ENCODE results near the gene ADAM29.
"Not testable (repeated sequence)": the region's sequence is repeated elsewhere in the genome, so short reads cannot be mapped to it uniquely, and the experiment has no call there.

The ADAM29 gene

GRCh38 chr4:174996079-174996478, 77.9 kb downstream of the ADAM29 start:
- H3K27me3 ChIP-seq (ENCODE audit: control insufficient read depth, insufficient read depth, low read length) = no peaks in the 10 kb centered on the region

GRCh38 chr4:174999407-174999806, 81.2 kb downstream of the ADAM29 start:
- Histone ChIP-seq H3K4me3 (ENCODE audit: low read depth, low read length) (no peak overlapping the region), H3K4me2 (ENCODE audit: low read length) (no peak overlapping the region), H3K36me3 (ENCODE audit: control insufficient read depth, insufficient read depth, low read length) (no peaks in the 10 kb centered on the region), H3K9ac (no peak overlapping the region), H3K27me3 (ENCODE audit: control insufficient read depth, insufficient read depth, low read length) (no peaks in the 10 kb centered on the region), H3K79me2 (no peaks in the 10 kb centered on the region), H3K9me3 (ENCODE audit: control insufficient read depth, low read length) (no peaks in the 10 kb centered on the region), H2AFZ (no peak overlapping the region), H3K27ac (no peak overlapping the region), H3K4me1 (no peaks in the 10 kb centered on the region)
- TF ChIP-seq CTCF (IDR thresholded peaks at IDR 0.05) = no peak

More at GRCh38 chr4:174996079-174996478, 77.9 kb downstream of the ADAM29 start:
- no peaks in the 10 kb centered on the region for H3K79me2 ChIP-seq
- TF ChIP-seq CTCF (IDR thresholded peaks at IDR 0.05) = no peak
- no peak overlapping the region for H2AFZ ChIP-seq
- H3K27ac ChIP-seq = no peak overlapping the region
- no peaks in the 10 kb centered on the region for H3K36me3 ChIP-seq (ENCODE audit: control insufficient read depth, insufficient read depth, low read length)
- H3K4me2 ChIP-seq (ENCODE audit: low read length) = no peak overlapping the region
- no peaks in the 10 kb centered on the region for H3K4me1 ChIP-seq
- H3K9me3 ChIP-seq (ENCODE audit: control insufficient read depth, low read length) = no peaks in the 10 kb centered on the region
- H3K9ac ChIP-seq = no peak overlapping the region
- H3K4me3 ChIP-seq (ENCODE audit: low read depth, low read length) = no peak overlapping the region

GRCh38 chr4:175017751-175018150, 99.6 kb downstream of the ADAM29 start:
- Histone ChIP-seq H3K27me3 (ENCODE audit: control insufficient read depth, insufficient read depth, low read length) (no peaks in the 10 kb centered on the region), H3K4me3 (ENCODE audit: low read depth, low read length) (no peak overlapping the region), H3K9ac (no peak overlapping the region), H3K36me3 (ENCODE audit: control insufficient read depth, insufficient read depth, low read length) (no peaks in the 10 kb centered on the region), H3K27ac (no peak overlapping the region), H2AFZ (no peak overlapping the region), H3K79me2 (no peaks in the 10 kb centered on the region), H3K9me3 (ENCODE audit: control insufficient read depth, low read length) (no peaks in the 10 kb centered on the region), H3K4me2 (ENCODE audit: low read length) (no peak overlapping the region), H3K4me1 (no peaks in the 10 kb centered on the region)
- no peak for TF ChIP-seq CTCF (IDR thresholded peaks at IDR 0.05)

GRCh38 chr4:175019447-175019846, 101.3 kb downstream of the ADAM29 start:
- H3K36me3 ChIP-seq (ENCODE audit: control insufficient read depth, insufficient read depth, low read length); H3K4me2 ChIP-seq (ENCODE audit: low read length); H3K9me3 ChIP-seq (ENCODE audit: control insufficient read depth, low read length); H3K27me3 ChIP-seq (ENCODE audit: control insufficient read depth, insufficient read depth, low read length); H3K9ac ChIP-seq; H3K4me1 ChIP-seq; H3K79me2 ChIP-seq; H3K4me3 ChIP-seq (ENCODE audit: low read depth, low read length); H3K27ac ChIP-seq; H2AFZ ChIP-seq: not testable (repeated sequence)

Data from parathyroid adenoma (tissue), 2 donors.